Activated naive CD8-positive, alpha-beta T cell treated with anti-CD3 and anti-CD28 coated beads, Interleukin-2, amount 50 U/mL, for 24 hours (primary cell): Measurements from ENCODE around the gene MEF2C.

ENCODE experiments used
- ATAC-seq: fragments of 150-1000 bp; cut with Tn5 transposase; one replicate; pipeline ENCODE4 v1.10.0; 2021
- DNase-seq: peaks from one replicate; pipeline ENCODE4 v3.0.0; 2021
- H3K27ac Mint-ChIP-seq: one replicate; pipeline ENCODE4 v1.8.0; 2021; ENCODE audit warnings: mild to moderate bottlenecking, mixed read lengths
- H3K27me3 Mint-ChIP-seq: one replicate; pipeline ENCODE4 v1.8.0; 2021; ENCODE audit warnings: mixed read lengths
- H3K36me3 Mint-ChIP-seq: one replicate; pipeline ENCODE4 v1.8.0; 2021; ENCODE audit warnings: low read depth, mixed read lengths
- H3K4me1 Mint-ChIP-seq: one replicate; pipeline ENCODE4 v1.8.0; 2021; ENCODE audit warnings: mixed read lengths
- H3K4me3 Mint-ChIP-seq: one replicate; pipeline ENCODE4 v1.8.0; 2021; ENCODE audit warnings: mild to moderate bottlenecking, moderate library complexity, mixed read lengths
- H3K9me3 Mint-ChIP-seq: one replicate; pipeline ENCODE4 v1.8.0; 2021; ENCODE audit warnings: mixed read lengths

MEF2C gene

DNA sequence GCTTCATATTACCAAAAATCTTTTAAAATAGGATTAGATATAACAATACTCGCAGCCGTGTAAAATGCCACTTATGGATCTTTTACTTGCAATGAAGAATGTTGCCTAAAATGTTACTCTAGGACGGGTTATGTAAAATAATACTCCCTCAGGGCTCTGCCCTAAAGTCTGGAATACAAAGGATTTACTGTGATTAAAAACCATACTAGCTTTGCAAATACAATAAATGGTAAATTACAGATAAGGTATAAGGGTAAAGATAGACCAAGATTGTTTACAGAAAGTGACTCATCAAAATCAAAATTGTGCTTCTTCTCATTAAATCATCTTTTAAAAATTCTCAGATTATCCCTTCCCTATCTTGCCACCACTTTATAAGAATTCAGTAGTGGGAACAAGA is 163.6 kb downstream of the MEF2C start:
- no peaks in the 10 kb centered on the region for H3K4me1 Mint-ChIP-seq
- H3K27ac Mint-ChIP-seq: no peak overlapping the region
- ATAC-seq (no peak), DNase-seq (no peak)
- H3K9me3 Mint-ChIP-seq: no peaks in the 10 kb centered on the region
- H3K27me3 Mint-ChIP-seq: peaks cover 10% of the 10 kb centered on the region
- H3K4me3 Mint-ChIP-seq: no peak overlapping the region
- H3K36me3 Mint-ChIP-seq: no peaks in the 10 kb centered on the region

GRCh38 chr5:88718736-88719135 is 164.2 kb downstream of the MEF2C start:
- no peaks in the 10 kb centered on the region for H3K9me3 Mint-ChIP-seq
- no peaks in the 10 kb centered on the region for H3K4me1 Mint-ChIP-seq
- no peak overlapping the region for H3K4me3 Mint-ChIP-seq
- no peak overlapping the region for H3K27ac Mint-ChIP-seq
- H3K36me3 Mint-ChIP-seq: no peaks in the 10 kb centered on the region
- peaks cover 8% of the 10 kb centered on the region for H3K27me3 Mint-ChIP-seq
- no peak for ATAC-seq
- DNase-seq: no peak

DNA sequence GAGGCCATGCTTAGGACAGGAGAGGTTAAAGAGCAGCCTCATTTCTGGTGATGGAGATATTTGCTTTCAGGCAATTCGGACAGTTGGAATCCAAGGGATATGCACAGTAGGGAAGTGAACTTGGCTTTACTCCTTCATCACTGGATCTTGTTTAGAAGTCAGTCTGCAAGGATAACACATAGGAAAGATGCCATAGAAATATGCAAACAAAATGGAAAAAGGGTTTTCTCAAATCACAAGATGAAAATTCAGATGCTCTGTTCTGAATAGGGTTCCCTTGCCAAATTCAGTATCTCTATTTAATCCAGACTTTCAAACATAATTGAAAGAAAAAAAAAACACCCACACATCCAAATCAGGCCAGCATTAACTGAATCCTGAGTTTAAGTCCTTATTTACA is 166.9 kb downstream of the MEF2C start:
- H3K9me3 Mint-ChIP-seq: no peaks in the 10 kb centered on the region
- no peak for ATAC-seq
- H3K27ac Mint-ChIP-seq: no peak overlapping the region
- no peaks in the 10 kb centered on the region for H3K36me3 Mint-ChIP-seq
- no peaks in the 10 kb centered on the region for H3K4me1 Mint-ChIP-seq
- no peak for DNase-seq
- H3K27me3 Mint-ChIP-seq: peaks cover 5% of the 10 kb centered on the region
- H3K4me3 Mint-ChIP-seq: no peak overlapping the region

DNA sequence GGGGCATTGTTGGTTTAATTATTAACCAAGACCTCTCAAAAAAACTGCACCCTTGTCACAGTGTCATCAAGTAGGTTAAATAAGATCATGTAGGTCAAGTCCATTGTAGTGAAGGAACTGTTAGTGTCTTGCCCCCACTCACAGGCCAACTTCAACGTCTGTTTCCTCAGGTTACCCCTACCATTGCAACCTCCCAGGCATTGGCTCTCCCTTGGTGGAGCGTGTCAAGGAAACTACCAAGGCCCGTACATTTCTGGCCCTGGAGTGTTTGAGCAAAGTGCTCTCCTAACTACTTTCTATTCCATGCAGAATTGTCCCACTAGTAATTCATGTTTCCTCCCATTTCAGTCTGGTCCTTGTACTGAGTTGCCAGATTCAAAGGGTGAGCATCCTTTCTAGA is 167.5 kb downstream of the MEF2C start:
- H3K36me3 Mint-ChIP-seq: no peaks in the 10 kb centered on the region
- no peak overlapping the region for H3K27ac Mint-ChIP-seq
- no peaks in the 10 kb centered on the region for H3K4me1 Mint-ChIP-seq
- no peak for ATAC-seq
- no peak for DNase-seq
- peaks cover 5% of the 10 kb centered on the region for H3K27me3 Mint-ChIP-seq
- no peak overlapping the region for H3K4me3 Mint-ChIP-seq
- H3K9me3 Mint-ChIP-seq: no peaks in the 10 kb centered on the region

GRCh38 chr5:88713818-88714217 is 169.2 kb downstream of the MEF2C start:
- Mint-ChIP-seq H3K36me3 (no peaks in the 10 kb centered on the region), H3K4me1 (no peaks in the 10 kb centered on the region), H3K27me3 (peaks cover 3% of the 10 kb centered on the region), H3K27ac (no peak overlapping the region), H3K4me3 (no peak overlapping the region), H3K9me3 (no peaks in the 10 kb centered on the region)
- ATAC-seq (no peak), DNase-seq (no peak)

DNA sequence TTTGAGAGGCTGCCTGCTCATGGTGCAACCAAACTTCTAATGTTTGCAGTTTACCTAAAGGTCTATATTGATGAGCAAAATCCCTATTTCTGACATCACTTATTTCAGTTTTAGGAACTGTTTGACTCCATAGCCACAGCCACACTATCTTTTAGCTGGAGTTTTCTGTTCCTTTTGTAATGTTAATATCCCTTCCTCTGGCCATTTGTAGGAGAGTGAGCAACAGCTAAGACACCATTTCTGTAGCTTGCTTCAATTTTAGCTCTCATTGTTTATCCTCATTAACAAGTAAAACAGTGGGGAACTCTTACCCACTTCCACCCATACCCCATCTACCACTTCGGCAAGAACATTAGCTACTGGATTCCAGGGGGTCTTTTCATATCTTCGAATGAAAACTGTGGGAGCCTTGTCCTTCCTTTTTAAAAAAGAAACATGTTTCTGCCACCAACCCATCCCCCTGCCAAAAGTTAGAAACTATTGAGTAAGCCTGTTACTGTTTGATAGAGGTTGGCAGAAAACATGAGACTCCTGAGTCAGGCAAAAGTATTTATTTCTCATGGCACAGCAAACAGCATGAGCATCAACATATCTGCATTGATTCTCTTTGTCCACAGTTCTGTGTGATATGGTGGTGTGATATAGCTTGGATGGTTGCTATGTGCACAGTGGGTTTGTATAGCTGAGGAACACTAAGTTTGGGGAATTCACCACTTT is 174.1 kb downstream of the MEF2C start:
- ATAC-seq (no peak), DNase-seq (no peak)
- Mint-ChIP-seq H3K4me3 (no peak overlapping the region), H3K9me3 (no peaks in the 10 kb centered on the region), H3K27me3 (peaks cover 4% of the 10 kb centered on the region), H3K27ac (no peak overlapping the region), H3K4me1 (no peaks in the 10 kb centered on the region), H3K36me3 (no peaks in the 10 kb centered on the region)

GRCh38 chr5:88708021-88708420 is 175.0 kb downstream of the MEF2C start:
- Mint-ChIP-seq H3K9me3 (no peaks in the 10 kb centered on the region), H3K27ac (no peak overlapping the region), H3K36me3 (no peaks in the 10 kb centered on the region), H3K4me1 (no peaks in the 10 kb centered on the region), H3K4me3 (no peak overlapping the region), H3K27me3 (peaks cover 8% of the 10 kb centered on the region)
- no peak for ATAC-seq
- DNase-seq: no peak

DNA sequence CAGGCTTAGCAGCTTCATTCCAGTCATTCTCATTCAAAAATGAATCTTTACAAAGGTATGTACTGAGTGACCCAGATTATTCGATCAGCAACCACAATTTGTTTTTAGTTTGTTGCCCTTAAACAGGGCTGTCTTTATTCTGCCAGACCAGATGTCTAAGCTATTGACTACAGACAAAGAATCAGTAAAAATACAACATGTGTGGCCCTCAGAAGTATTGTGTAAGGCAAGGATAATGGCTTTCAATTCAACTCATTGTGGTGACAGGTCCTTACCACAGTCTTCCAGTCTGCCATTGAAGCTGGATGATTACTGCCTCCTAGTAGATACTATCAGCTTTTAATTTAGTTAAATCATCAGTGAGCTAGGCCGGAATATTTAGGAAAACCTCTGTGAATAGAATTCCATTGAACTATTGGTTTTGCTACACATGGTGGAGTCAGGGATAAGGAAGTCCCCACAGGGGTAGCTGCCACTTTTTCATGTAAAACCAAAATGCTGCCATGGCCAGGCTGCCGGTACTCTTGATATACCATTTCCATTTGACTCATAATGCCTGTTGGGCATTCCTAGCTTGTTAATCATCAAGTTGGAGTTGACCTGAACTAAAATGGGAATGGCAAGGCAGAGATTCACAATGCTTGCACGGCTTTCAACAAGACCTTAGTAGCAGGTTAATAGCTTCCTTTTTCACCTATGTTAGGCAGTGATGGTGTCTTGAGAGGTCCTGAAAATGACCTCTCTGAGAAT is 175.6 kb downstream of the MEF2C start:
- Mint-ChIP-seq H3K4me1 (no peaks in the 10 kb centered on the region), H3K9me3 (no peaks in the 10 kb centered on the region), H3K4me3 (no peak overlapping the region), H3K27me3 (peaks cover 11% of the 10 kb centered on the region), H3K27ac (no peak overlapping the region), H3K36me3 (no peaks in the 10 kb centered on the region)
- DNase-seq (no peak), ATAC-seq (no peak)

DNA sequence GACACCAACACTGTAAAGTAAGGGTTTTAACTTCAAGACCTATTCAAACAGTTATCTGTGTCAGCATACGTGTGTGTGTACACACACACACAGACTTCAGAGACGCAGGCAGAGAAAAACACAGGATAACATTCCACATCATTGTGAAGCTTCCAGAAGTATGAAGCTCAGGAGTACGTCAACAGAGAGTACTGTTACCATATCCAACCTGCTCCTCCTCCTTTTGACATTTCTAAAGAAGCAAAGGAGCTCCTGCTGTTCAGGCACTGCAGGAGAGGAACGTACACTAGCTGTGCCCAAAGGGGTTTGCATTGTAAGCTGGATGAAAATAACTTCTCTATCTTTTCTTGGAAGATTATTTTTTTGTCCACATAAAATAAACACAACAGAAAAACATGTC is 180.7 kb downstream of the MEF2C start:
- ATAC-seq: no peak
- peaks cover 47% of the 10 kb centered on the region for H3K27me3 Mint-ChIP-seq
- DNase-seq: no peak
- no peaks in the 10 kb centered on the region for H3K9me3 Mint-ChIP-seq
- no peaks in the 10 kb centered on the region for H3K4me1 Mint-ChIP-seq
- H3K27ac Mint-ChIP-seq: no peak overlapping the region
- H3K4me3 Mint-ChIP-seq: no peak overlapping the region
- no peaks in the 10 kb centered on the region for H3K36me3 Mint-ChIP-seq

- no peak overlapping the region for H3K4me3 Mint-ChIP-seq
- H3K4me1 Mint-ChIP-seq: no peaks in the 10 kb centered on the region
- ATAC-seq: no peak
- no peaks in the 10 kb centered on the region for H3K9me3 Mint-ChIP-seq
- H3K27ac Mint-ChIP-seq: no peak overlapping the region
- H3K27me3 Mint-ChIP-seq: peaks cover 64% of the 10 kb centered on the region
- H3K36me3 Mint-ChIP-seq: no peaks in the 10 kb centered on the region
- no peak for DNase-seq
These were observed 182.9 kb downstream of the MEF2C start for GRCh38 chr5:88700121-88700520.

- ATAC-seq: no peak
- DNase-seq: no peak
- Mint-ChIP-seq H3K4me1 (no peaks in the 10 kb centered on the region), H3K4me3 (no peak overlapping the region), H3K27me3 (peaks cover 76% of the 10 kb centered on the region), H3K9me3 (no peaks in the 10 kb centered on the region), H3K36me3 (no peaks in the 10 kb centered on the region), H3K27ac (no peak overlapping the region)
These were observed 184.7 kb downstream of the MEF2C start for GRCh38 chr5:88698290-88698689.

DNA sequence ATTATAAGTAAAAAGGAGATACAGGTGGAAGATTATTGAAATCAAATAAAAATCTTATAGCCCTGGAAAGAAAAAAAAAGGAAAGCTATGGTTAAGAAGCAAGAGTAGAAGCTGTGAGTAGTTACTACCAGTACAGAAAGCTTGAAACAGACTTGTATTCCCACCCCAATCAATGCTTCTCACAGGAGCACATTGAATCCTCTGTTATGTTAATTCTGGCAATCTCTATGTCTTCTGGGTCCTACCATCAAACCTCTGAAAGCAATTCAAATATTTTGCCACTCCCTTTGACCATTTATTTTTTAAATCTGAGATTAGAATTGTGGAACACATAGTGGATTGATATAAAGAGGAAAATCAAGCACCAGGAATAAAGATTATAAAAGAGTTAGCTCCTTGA is 186.5 kb downstream of the MEF2C start:
- DNase-seq (no peak), ATAC-seq (no peak)
- no peak overlapping the region for H3K27ac Mint-ChIP-seq
- no peaks in the 10 kb centered on the region for H3K9me3 Mint-ChIP-seq
- no peak overlapping the region for H3K4me3 Mint-ChIP-seq
- no peaks in the 10 kb centered on the region for H3K36me3 Mint-ChIP-seq
- H3K27me3 Mint-ChIP-seq: peaks cover 87% of the 10 kb centered on the region
- peaks cover 10% of the 10 kb centered on the region for H3K4me1 Mint-ChIP-seq

DNA sequence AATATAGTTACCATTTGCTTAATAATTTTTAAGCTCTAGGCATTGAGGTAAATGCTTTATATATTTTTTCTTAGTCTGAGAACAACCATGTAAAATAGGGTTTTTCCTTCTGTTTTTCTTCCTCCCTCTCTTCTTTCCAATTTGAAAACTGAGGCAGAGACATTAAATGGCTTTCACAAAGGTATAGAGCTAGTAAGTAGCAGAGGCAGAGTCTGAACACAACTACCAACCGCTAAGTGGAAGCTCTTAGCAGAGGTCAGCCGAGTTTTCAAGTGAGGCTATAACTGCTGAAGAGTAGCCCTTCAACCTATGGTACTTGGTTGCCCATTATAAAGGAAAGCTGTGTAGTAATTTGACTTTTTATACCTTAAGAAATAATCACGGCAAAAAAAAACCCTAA is 187.1 kb downstream of the MEF2C start:
- DNase-seq: no peak
- peaks cover 15% of the 10 kb centered on the region for H3K4me1 Mint-ChIP-seq
- no peaks in the 10 kb centered on the region for H3K9me3 Mint-ChIP-seq
- no peak overlapping the region for H3K4me3 Mint-ChIP-seq
- H3K27ac Mint-ChIP-seq: no peak overlapping the region
- no peaks in the 10 kb centered on the region for H3K36me3 Mint-ChIP-seq
- no peak for ATAC-seq
- peaks cover 88% of the 10 kb centered on the region for H3K27me3 Mint-ChIP-seq

- no peak for DNase-seq
- Mint-ChIP-seq H3K4me3 (no peak overlapping the region), H3K36me3 (no peaks in the 10 kb centered on the region), H3K27ac (no peak overlapping the region), H3K9me3 (no peaks in the 10 kb centered on the region), H3K4me1 (peaks cover 22% of the 10 kb centered on the region), H3K27me3 (peaks cover 92% of the 10 kb centered on the region)
- ATAC-seq: no peak
These were observed 187.8 kb downstream of the MEF2C start for GRCh38 chr5:88695232-88695631.

DNA sequence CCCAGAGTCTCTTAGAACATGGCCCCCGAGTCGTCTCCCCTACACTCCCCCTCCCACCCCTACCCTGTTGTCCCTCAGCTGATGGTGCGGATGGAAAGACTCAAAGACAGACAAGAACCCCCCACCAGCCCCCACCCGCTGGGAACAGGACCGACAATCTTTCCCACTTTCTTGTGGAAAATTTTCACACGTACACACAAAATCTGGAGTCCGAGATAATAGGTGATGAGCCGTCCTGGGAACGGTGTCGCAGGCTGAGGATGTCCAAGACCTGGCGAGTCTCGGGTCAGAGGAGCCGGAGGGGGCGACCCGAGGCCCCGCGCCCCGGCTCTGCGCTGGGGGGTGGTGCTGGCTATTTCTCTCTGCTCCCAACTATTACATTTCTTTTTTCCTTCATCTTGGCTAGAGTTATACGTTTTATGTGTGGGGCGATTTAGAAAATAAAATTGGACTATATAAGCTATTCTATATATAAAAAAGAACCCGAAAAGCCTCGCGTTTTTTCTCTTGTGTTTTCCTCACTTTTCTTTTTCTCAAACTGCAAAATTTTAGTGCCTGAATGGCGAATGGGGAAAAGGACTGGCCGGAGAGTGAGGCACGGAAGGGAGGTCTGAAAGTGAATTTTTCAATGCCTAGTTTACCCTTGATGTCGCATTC is 188.8 kb downstream of the MEF2C start:
- H3K27ac Mint-ChIP-seq: no peak overlapping the region
- H3K9me3 Mint-ChIP-seq: no peaks in the 10 kb centered on the region
- DNase-seq (no peak), ATAC-seq (no peak)
- H3K4me1 Mint-ChIP-seq: peaks cover 22% of the 10 kb centered on the region
- no peaks in the 10 kb centered on the region for H3K36me3 Mint-ChIP-seq
- no peak overlapping the region for H3K4me3 Mint-ChIP-seq
- peaks cover 89% of the 10 kb centered on the region for H3K27me3 Mint-ChIP-seq
